ENCODE results near the gene ABCC4.

- TF ChIP-seq CTCF (IDR thresholded peaks at IDR 0.05; ENCODE audit: poor library complexity) (no peak), EZH2 (IDR thresholded peaks at IDR 0.05; ENCODE audit: borderline replicate concordance) (no peak), EZH2phosphoT487 (IDR thresholded peaks at IDR 0.05; ENCODE audit: low read depth, severe bottlenecking, unreplicated experiment) (no peak)
These were observed 48.0 kb upstream of the ABCC4 start for GRCh38 chr13:95349267-95349666.

Data from hepatocyte (in vitro differentiated cells).